ENCODE results near the gene NRIP1. TPM values are rescaled to one million over a fixed set of nuclear protein-coding genes. Genes with fewer than 3 reads are reported as not detected.

NRIP1 gene
- total RNA-seq, 1 donor from 2014 or later, result 45.9 TPM

DNA sequence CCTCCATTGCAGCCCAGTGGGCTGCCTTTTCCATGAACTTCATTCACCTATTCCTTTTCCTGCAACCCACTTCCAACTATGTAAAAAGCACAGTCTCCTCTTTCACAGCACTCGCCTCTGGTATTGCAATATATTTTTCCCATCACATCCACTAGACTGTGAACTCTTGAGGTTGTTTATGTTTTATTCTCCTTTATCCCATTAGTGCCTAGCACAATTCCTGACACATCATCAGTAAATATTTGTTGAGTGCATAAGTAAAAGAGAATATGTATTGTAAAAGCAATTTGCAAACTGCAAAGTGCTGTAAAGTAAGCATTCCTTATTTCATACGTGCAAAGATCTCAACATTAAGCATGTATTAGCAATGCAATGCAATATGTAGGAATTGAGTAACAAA lies 27.9 kb upstream of the NRIP1 start:
- Histone ChIP-seq H3K27ac (no peak overlapping the region), H3K36me3 (no peaks in the 10 kb centered on the region), H3K4me3 (no peak overlapping the region), H3K27me3 (no peaks in the 10 kb centered on the region), H3K4me1 (no peaks in the 10 kb centered on the region), H3K9me3 (no peaks in the 10 kb centered on the region)
- TF ChIP-seq, protein P1, sequence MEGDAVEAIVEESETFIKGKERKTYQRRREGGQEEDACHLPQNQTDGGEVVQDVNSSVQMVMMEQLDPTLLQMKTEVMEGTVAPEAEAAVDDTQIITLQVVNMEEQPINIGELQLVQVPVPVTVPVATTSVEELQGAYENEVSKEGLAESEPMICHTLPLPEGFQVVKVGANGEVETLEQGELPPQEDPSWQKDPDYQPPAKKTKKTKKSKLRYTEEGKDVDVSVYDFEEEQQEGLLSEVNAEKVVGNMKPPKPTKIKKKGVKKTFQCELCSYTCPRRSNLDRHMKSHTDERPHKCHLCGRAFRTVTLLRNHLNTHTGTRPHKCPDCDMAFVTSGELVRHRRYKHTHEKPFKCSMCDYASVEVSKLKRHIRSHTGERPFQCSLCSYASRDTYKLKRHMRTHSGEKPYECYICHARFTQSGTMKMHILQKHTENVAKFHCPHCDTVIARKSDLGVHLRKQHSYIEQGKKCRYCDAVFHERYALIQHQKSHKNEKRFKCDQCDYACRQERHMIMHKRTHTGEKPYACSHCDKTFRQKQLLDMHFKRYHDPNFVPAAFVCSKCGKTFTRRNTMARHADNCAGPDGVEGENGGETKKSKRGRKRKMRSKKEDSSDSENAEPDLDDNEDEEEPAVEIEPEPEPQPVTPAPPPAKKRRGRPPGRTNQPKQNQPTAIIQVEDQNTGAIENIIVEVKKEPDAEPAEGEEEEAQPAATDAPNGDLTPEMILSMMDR (IDR thresholded peaks at IDR 0.05), result no peak
- DNase-seq (no peak), ATAC-seq (no peak)
- intact Hi-C loops (cut with DNase I), result no loop called here

DNA sequence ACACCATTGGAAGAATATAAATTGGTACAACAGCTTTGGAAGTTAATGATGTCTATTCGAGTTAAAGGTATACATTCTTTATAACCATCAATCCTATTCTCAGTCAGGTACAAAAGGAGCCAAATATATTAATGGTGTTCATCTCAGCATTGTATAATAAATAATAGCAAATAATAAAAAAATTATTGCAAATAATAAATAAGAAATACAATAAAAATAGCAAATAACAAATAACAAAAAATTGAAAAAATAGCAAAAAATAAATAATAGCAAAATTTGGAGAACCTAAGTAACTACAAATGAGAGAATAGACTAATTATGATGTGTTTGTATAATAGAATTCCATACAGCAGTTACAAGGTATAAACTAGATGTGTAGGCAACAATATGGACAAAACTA lies 25.6 kb upstream of the NRIP1 start:
- no peak for ATAC-seq
- H3K4me3 ChIP-seq, result no peak overlapping the region
- no peaks in the 10 kb centered on the region for H3K4me1 ChIP-seq
- TF ChIP-seq, protein P1 (IDR thresholded peaks at IDR 0.05), result no peak
- no peak overlapping the region for H3K27ac ChIP-seq
- no peaks in the 10 kb centered on the region for H3K36me3 ChIP-seq
- DNase-seq, result no peak
- intact Hi-C loops (cut with DNase I), result no loop called here
- H3K27me3 ChIP-seq, result no peaks in the 10 kb centered on the region
- no peaks in the 10 kb centered on the region for H3K9me3 ChIP-seq

DNA sequence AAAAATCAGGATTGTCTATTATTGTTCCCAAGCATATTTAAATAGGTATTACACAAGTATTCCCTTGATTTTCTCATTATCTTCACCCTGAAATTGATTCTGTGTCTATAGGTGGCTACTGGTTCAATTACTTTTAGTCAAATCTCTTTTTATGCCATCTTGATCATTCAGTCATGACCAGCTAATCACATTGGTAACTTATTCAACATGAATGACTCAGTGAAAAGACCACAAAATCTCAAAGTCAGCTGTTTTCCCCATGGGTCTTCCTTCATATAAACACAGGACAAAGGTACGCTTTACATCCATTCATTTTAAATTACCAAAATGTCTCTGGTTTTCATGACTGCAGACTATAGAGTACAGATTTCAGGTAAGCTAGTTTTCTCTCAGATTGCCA lies 23.7 kb upstream of the NRIP1 start:
- intact Hi-C loops (cut with DNase I), result no loop called here

DNA sequence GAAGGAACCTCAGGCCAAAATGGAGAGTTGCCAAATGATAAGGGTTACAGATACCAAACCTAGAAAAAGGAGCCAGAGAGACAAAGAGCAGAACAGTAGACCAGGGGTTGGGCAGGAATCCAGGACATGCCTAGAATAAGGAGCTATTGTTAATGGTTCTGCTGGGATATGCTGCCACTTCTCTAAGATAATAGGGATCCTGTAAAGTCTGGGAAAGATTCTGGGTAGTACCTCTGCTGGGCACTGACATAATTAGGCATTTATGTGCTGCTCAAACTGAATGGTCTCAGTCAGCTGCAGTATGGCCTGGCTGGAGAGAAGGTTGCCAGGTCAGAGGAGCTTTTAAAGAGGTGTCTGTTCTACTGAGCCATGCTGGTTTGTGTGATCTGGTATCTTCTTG lies 19.9 kb upstream of the NRIP1 start:
- H3K27ac ChIP-seq, result no peak overlapping the region
- ATAC-seq, result no peak
- H3K4me1 ChIP-seq, result no peaks in the 10 kb centered on the region
- TF ChIP-seq, protein P1 (IDR thresholded peaks at IDR 0.05), result no peak
- no peaks in the 10 kb centered on the region for H3K27me3 ChIP-seq
- no peaks in the 10 kb centered on the region for H3K9me3 ChIP-seq
- intact Hi-C loops (cut with DNase I), result no loop called here
- H3K4me3 ChIP-seq, result no peak overlapping the region
- DNase-seq, result no peak
- H3K36me3 ChIP-seq, result no peaks in the 10 kb centered on the region

More for the DNA sequence above, 23.7 kb upstream of the NRIP1 start:
- Histone ChIP-seq H3K9me3 (no peaks in the 10 kb centered on the region), H3K4me3 (no peak overlapping the region), H3K4me1 (no peaks in the 10 kb centered on the region), H3K27me3 (no peaks in the 10 kb centered on the region), H3K36me3 (no peaks in the 10 kb centered on the region), H3K27ac (no peak overlapping the region)
- TF ChIP-seq, protein P1 (IDR thresholded peaks at IDR 0.05), result no peak
- ATAC-seq, result no peak
- DNase-seq, result no peak

DNA sequence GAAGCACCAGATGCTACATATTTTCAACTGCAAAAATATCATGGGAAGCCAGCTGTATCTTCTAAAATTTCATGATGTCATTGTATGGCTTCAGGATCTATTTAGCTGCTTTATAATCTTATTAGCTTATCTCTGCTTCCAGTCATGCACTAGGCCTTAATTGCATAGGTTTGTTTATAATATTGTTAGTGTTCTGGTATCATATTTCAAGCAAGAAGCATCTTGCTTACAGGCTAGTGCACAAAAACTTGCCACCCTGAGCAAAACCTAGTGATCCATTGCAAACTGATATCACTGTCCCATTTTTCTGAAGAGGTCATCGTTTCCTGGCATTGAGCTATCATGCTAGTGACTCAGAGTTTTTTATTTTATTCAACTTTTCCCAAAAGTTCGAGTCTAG lies 15.7 kb upstream of the NRIP1 start:
- no peak for DNase-seq
- TF ChIP-seq, protein P1 (IDR thresholded peaks at IDR 0.05), result no peak
- Histone ChIP-seq H3K4me3 (no peak overlapping the region), H3K36me3 (no peaks in the 10 kb centered on the region), H3K4me1 (no peaks in the 10 kb centered on the region), H3K27ac (no peak overlapping the region), H3K27me3 (no peaks in the 10 kb centered on the region), H3K9me3 (no peaks in the 10 kb centered on the region)
- no peak for ATAC-seq
- intact Hi-C loops (cut with DNase I), result no loop called here

DNA sequence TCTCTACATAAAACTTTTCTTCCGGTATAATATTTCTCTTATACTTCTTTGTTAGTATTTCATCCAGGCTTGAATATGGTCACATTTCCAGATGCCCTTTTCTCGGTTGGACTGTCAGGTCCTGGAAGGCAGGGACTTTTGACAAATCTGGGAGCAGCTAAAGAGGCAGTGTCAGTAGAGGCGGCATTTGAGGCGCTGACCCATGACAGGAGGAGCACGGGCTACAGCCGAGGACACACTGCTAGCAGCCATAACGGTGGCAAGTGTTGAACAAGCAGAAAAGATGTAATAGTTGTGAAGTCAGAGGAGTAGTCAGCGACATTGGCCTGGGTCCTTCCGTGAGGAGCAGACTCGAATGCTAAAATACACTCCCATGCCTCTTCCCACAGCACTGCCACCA lies 14.5 kb upstream of the NRIP1 start:
- H3K9me3 ChIP-seq, result no peaks in the 10 kb centered on the region

More for the DNA sequence above, 14.5 kb upstream of the NRIP1 start:
- H3K36me3 ChIP-seq, result no peaks in the 10 kb centered on the region
- intact Hi-C loops (cut with DNase I), result no loop called here
- no peaks in the 10 kb centered on the region for H3K4me1 ChIP-seq
- no peaks in the 10 kb centered on the region for H3K27me3 ChIP-seq
- H3K4me3 ChIP-seq, result no peak overlapping the region
- ATAC-seq, result no peak
- DNase-seq, result no peak
- TF ChIP-seq, protein P1 (IDR thresholded peaks at IDR 0.05), result no peak
- no peak overlapping the region for H3K27ac ChIP-seq
